CD14-positive monocyte (primary cell): ENCODE data around the gene CLDN22. TPM values are rescaled to one million over a fixed set of nuclear protein-coding genes. Genes with fewer than 3 reads are reported as not detected.
"Not testable (repeated sequence)": the region's sequence is repeated elsewhere in the genome, so short reads cannot be mapped to it uniquely, and the experiment has no call there.

Source experiments
- DNase-seq, 3 donors: peaks; one replicate each; pipeline ENCODE4 v3.0.0-alpha.2; 2011 to 2022
- H2AFZ ChIP-seq: 2 replicates; pipeline ENCODE4 v1.6.0; 2012; ENCODE audit warnings: mild to moderate bottlenecking, low read depth, low read length, inconsistent platforms; ENCODE audit not compliant: insufficient read depth, poor library complexity, severe bottlenecking
- H3K27ac ChIP-seq, 2 donors: 1 replicate in 1 of 2; 2 replicates in 1 of 2; pipeline ENCODE4 v1.5.1; 2012 to 2013; ENCODE audit warnings: low read length in 2 of 2, control low read depth in 1 of 2, inconsistent platforms in 1 of 2, low read depth in 1 of 2, mild to moderate bottlenecking in 1 of 2
- H3K27me3 ChIP-seq, 2 donors: one replicate each; pipeline versions ENCODE4 v1.6.0 to v1.6.1; 2011 to 2013; ENCODE audit warnings: low read length in 2 of 2; ENCODE audit not compliant: control insufficient read depth in 2 of 2, insufficient read depth in 2 of 2
- H3K36me3 ChIP-seq, 2 donors: replicated peaks in 1 of 2; 1 replicate in 1 of 2; 2 replicates in 1 of 2; pipeline versions ENCODE4 v1.5.1 to v1.6.1; 2012 to 2013; ENCODE audit warnings: low read length in 2 of 2, control low read depth in 1 of 2, inconsistent platforms in 1 of 2, mild to moderate bottlenecking in 1 of 2; ENCODE audit not compliant: insufficient read depth in 2 of 2, control insufficient read depth in 1 of 2
- H3K4me1 ChIP-seq, 2 donors: 1 replicate in 1 of 2; 2 replicates in 1 of 2; pipeline versions ENCODE4 v1.5.1 to v1.6.1; 2012 to 2013; ENCODE audit warnings: low read length in 2 of 2, control low read depth in 1 of 2, inconsistent platforms in 1 of 2, mild to moderate bottlenecking in 1 of 2, moderate library complexity in 1 of 2; ENCODE audit not compliant: insufficient read depth in 2 of 2, control insufficient read depth in 1 of 2
- H3K4me2 ChIP-seq: replicated peaks from 2 replicates; pipeline ENCODE3; 2012; ENCODE audit warnings: low read length, moderate library complexity, mild to moderate bottlenecking; ENCODE audit not compliant: poor library complexity, severe bottlenecking; ENCODE audit errors: extremely low read depth
- H3K4me3 ChIP-seq, 3 experiments: fragments of 200-600 bp in 1 of 3; sonication (generic) in 1 of 3; replicated peaks in 1 of 3; 1 replicate in 2 of 3; 2 replicates in 1 of 3; pipeline ENCODE4 v1.5.1; 2011 to 2013; ENCODE audit warnings: low read length in 3 of 3, mild to moderate bottlenecking in 3 of 3, control low read depth in 2 of 3, low read depth in 2 of 3, inconsistent platforms in 1 of 3, moderate library complexity in 1 of 3
- H3K79me2 ChIP-seq: 2 replicates; pipeline ENCODE4 v1.6.0; 2012; ENCODE audit warnings: mild to moderate bottlenecking, control low read depth, inconsistent platforms, low read length, moderate library complexity; ENCODE audit not compliant: insufficient read depth
- H3K9ac ChIP-seq: 2 replicates; pipeline ENCODE4 v1.6.0; 2017; ENCODE audit warnings: low read length, mild to moderate bottlenecking; ENCODE audit not compliant: insufficient read depth, poor library complexity, severe bottlenecking
- H3K9me3 ChIP-seq, 2 donors: replicated peaks in 1 of 2; 1 replicate in 1 of 2; 2 replicates in 1 of 2; pipeline versions ENCODE4 v1.5.1 to v1.6.1; 2012 to 2013; ENCODE audit warnings: low read length in 2 of 2, control low read depth in 1 of 2; ENCODE audit not compliant: control insufficient read depth in 1 of 2, insufficient read depth in 1 of 2
- H4K20me1 ChIP-seq: 2 replicates; pipeline ENCODE4 v1.6.0; 2012; ENCODE audit warnings: mild to moderate bottlenecking, low read length, control low read depth, moderate library complexity; ENCODE audit not compliant: insufficient read depth
- H3K27ac Mint-ChIP-seq, 7 donors: one replicate each; pipeline ENCODE4 v1.8.0; 2020; ENCODE audit warnings: mild to moderate bottlenecking in 7 of 7, mixed read lengths in 7 of 7, moderate library complexity in 6 of 7, inconsistent platforms in 2 of 7
- H3K27me3 Mint-ChIP-seq, 3 donors: one replicate each; pipeline ENCODE4 v1.8.0; 2021 to 2022; ENCODE audit warnings: low read depth in 3 of 3, mild to moderate bottlenecking in 3 of 3, mixed read lengths in 3 of 3, moderate library complexity in 3 of 3, inconsistent platforms in 1 of 3
- H3K36me3 Mint-ChIP-seq, 2 donors: one replicate each; pipeline ENCODE4 v1.8.0; 2020; ENCODE audit warnings: mixed read lengths in 2 of 2, inconsistent platforms in 1 of 2, mild to moderate bottlenecking in 1 of 2
- H3K4me1 Mint-ChIP-seq: one replicate; pipeline ENCODE4 v1.8.0; 2020; ENCODE audit warnings: mild to moderate bottlenecking, mixed read lengths
- H3K4me3 Mint-ChIP-seq, 2 donors: one replicate each; pipeline ENCODE4 v1.8.0; 2020; ENCODE audit warnings: mild to moderate bottlenecking in 2 of 2, mixed read lengths in 2 of 2, moderate library complexity in 1 of 2
- H3K9me3 Mint-ChIP-seq, 7 donors: one replicate each; pipeline ENCODE4 v1.8.0; 2020 to 2022; ENCODE audit warnings: mixed read lengths in 7 of 7, mild to moderate bottlenecking in 6 of 7, moderate library complexity in 6 of 7, inconsistent platforms in 2 of 7
- WGBS: methylation state at CpG from one replicate; pipeline ENCODE4 v1.1.5; 2013; ENCODE audit warnings: missing lambda C conversion rate; ENCODE audit not compliant: insufficient coverage; 5-methylcytosine and 5-hydroxymethylcytosine counted together
- intact Hi-C, 2 donors: fragments of 100-400 bp; cut with micrococcal nuclease; formaldehyde crosslinking; loops; one replicate each; pipeline versions ENCODE4 v1.15.0 to v1.15.1; 2023
- polyA plus RNA-seq, 3 donors: library from polyadenylated mRNA; depleted of rRNA in 1 of 3; unstranded in 2 of 3; stranded (reverse) in 1 of 3; fragments of 300-500 nt in 2 of 3; fragments of >200 nt in 1 of 3; fragmentation: Illumina TruSeq in 2 of 3; gene quantifications; 1 replicate in 2 of 3; 2 replicates in 1 of 3; pipeline ENCODE4 v1.2.3, GENCODE V29; 2012 to 2021
- TF ChIP-seq, protein P1 (sequence below): fragments of 200-600 bp; IDR thresholded peaks from one replicate; pipeline ENCODE4 v1.8.0; 2022; ENCODE audit warnings: antibody characterized with exemption, mild to moderate bottlenecking

Gene CLDN22
- polyA plus RNA-seq, 3 donors: not detected

DNA sequence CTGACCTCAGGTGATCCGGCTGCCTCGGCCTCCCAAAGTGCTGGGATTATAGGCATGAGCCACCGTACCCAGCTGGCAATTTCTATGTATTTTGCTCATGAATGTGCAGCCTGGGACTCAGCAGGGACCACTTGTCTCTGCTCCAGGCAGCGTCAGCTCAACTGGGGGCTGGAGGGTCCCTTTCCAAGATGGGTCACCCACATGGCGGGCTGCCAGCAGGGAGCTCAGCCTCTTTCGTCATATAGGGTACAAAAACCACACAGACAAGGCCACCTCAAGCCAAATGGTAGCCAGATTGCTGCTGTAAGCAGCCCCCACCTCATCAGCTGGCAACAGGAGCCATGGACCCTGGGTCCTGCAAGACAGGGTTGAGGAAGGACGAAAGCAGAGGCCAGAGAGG is 4.5 kb upstream of the CLDN22 start:
- H3K4me2 ChIP-seq: no peak overlapping the region
- no peaks in the 10 kb centered on the region for H4K20me1 ChIP-seq
- no peak overlapping the region for H3K27ac ChIP-seq
- peaks cover 0 to 3% (median 2%) of the 10 kb centered on the region in 3 donors for H3K27me3 Mint-ChIP-seq
- no peaks in the 10 kb centered on the region for H3K4me1 Mint-ChIP-seq
- H3K9me3 Mint-ChIP-seq: peaks cover 0 to 4% (median 0%) of the 10 kb centered on the region in 7 donors
- 96% methylated on average over 6 of the region's 7 CpGs for WGBS
- intact Hi-C loops: no loop called here
- H3K4me1 ChIP-seq: no peaks in the 10 kb centered on the region
- TF ChIP-seq, protein P1, sequence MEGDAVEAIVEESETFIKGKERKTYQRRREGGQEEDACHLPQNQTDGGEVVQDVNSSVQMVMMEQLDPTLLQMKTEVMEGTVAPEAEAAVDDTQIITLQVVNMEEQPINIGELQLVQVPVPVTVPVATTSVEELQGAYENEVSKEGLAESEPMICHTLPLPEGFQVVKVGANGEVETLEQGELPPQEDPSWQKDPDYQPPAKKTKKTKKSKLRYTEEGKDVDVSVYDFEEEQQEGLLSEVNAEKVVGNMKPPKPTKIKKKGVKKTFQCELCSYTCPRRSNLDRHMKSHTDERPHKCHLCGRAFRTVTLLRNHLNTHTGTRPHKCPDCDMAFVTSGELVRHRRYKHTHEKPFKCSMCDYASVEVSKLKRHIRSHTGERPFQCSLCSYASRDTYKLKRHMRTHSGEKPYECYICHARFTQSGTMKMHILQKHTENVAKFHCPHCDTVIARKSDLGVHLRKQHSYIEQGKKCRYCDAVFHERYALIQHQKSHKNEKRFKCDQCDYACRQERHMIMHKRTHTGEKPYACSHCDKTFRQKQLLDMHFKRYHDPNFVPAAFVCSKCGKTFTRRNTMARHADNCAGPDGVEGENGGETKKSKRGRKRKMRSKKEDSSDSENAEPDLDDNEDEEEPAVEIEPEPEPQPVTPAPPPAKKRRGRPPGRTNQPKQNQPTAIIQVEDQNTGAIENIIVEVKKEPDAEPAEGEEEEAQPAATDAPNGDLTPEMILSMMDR: no peak
- H3K4me3 Mint-ChIP-seq: no peak overlapping the region
- H3K9me3 ChIP-seq: no peaks in the 10 kb centered on the region
- no peak overlapping the region for H3K4me3 ChIP-seq
- H3K36me3 Mint-ChIP-seq: no peaks in the 10 kb centered on the region
- H3K27me3 ChIP-seq: no peaks in the 10 kb centered on the region
- H3K27ac Mint-ChIP-seq: no peak overlapping the region
- H3K9ac ChIP-seq: no peak overlapping the region
- no peak for DNase-seq
- H3K36me3 ChIP-seq: no peaks in the 10 kb centered on the region
- H3K79me2 ChIP-seq: no peaks in the 10 kb centered on the region
- no peak overlapping the region for H2AFZ ChIP-seq

DNA sequence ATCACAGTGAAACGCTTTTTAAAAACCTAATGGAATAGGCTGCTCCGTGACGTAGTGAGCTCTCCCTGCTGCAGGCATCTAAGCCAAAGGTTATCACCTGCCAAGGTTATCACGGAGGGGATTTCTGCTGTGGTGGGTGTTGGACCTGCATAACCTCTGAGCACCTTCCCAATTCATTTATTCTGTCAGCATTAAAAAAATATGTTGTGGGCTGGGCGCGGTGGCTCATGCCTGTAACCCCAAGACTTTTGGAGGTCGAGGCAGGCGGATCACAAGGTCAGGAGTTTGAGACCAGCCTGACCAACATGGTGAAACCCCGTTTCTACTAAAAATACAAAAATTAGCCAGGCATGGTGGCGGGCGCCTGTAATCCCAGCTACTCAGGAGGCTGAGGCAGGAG is 4.0 kb upstream of the CLDN22 start:
- H3K4me3 Mint-ChIP-seq, H3K4me1 ChIP-seq, H3K36me3 Mint-ChIP-seq, H3K27me3 Mint-ChIP-seq, H3K9ac ChIP-seq, H3K27ac Mint-ChIP-seq, intact Hi-C loops, H4K20me1 ChIP-seq, H3K9me3 ChIP-seq, H3K4me2 ChIP-seq, H3K27me3 ChIP-seq, H3K4me3 ChIP-seq, H2AFZ ChIP-seq, H3K79me2 ChIP-seq, H3K36me3 ChIP-seq, H3K27ac ChIP-seq, H3K9me3 Mint-ChIP-seq, H3K4me1 Mint-ChIP-seq, DNase-seq: not testable (repeated sequence)
- WGBS: 90% methylated on average over 2 of the region's 11 CpGs
